Smooth muscle cell of the pulmonary artery (primary cell): ENCODE measurements around the gene ABCA2. TPM values are rescaled to one million over a fixed set of nuclear protein-coding genes. Genes with fewer than 3 reads are reported as not detected.

Experiments used
- total RNA-seq: library from RNA; depleted of rRNA; stranded (reverse); fragments of >200 nt; gene quantifications from 2 replicates; pipeline ENCODE4 v1.2.3, GENCODE V29; 2014

The ABCA2 gene
- 81.1 and 129 TPM in 2 replicates for total RNA-seq

DNA sequence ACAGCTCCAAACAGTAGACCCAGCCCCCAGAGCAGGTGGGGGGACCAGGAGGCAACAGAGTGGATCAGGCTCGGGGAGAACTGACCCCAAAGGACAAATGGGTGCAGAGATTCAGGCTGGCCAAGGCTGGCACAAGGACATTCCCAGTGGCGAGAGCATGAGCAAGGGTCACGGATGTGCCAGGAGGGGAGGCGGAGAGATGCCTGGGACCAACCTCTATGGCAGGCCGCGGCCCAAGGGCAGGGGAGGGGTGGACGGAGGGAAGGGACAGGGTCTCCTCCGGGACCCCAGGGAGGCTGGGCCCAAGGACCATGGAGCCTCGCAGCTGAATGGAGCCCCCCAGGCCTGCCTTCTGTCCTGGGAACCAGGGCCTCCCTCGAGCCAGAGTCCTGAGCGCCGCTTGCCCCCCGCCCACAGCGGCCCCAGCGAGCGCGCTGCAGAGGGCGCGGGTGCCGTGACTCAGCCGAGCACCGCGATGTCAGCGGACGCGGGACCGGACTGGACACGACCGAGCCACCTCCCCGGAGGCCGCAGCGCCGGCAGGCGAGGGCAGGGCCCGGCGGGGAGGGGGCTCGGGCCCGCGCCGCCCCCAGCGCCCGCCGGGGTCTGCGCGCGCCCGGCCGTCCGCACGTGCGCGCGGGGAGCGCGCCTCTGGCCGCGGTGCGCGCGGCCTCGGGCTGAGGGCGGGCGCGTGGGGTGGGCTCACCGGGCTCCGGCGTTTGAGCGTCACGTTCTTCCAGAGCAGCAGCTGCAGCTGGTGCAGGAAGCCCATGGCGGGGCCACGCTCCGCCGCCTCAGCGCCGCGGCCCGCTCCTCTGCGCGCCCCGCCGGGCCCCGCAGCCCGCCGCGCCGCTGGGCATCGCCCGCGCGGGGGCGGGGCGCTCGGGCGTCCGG lies at the start of gene ABCA2:
ABCA2 (minus strand) TSS at position 869 of the 894 bp plus-strand sequence; CDS start at position 772, 97 bp downstream.

DNA sequence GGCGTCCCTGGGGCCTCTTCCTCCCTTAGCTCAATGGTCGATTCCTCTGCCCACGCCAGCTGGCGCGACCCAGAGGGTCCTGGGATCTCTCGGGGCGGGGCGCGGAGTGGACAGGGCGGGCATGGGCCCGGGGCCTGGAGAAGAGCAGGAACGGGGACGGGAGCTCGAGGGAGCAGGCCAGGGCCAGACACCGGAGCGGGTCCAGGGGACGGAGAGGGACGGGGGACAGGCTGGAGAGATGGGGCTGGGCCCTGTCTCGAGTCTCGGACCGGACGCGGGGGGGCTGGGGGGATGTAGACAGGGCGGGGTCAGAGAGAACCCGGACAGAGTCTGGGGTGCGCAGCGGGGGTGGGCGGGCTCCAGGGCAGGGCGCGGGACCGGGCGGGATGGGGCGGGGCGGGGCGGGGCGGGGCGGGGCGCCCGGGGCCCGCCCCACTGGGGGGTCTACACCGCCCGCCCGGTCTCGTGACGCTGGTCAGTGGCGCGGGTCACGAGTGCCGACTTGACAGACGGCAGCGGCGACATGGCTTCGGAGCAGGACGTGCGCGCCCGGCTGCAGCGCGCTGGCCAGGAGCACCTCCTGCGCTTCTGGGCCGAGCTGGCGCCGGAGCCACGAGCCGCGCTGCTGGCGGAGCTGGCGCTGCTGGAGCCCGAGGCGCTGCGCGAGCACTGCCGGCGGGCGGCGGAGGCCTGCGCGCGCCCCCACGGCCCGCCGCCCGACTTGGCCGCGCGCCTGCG lies 49.1 kb upstream of the ABCA2 start, which contains the start of gene UAP1L1:
UAP1L1 (plus strand) TSS at position 508 of the 738 bp plus-strand sequence; CDS start at position 524, 16 bp downstream.

DNA sequence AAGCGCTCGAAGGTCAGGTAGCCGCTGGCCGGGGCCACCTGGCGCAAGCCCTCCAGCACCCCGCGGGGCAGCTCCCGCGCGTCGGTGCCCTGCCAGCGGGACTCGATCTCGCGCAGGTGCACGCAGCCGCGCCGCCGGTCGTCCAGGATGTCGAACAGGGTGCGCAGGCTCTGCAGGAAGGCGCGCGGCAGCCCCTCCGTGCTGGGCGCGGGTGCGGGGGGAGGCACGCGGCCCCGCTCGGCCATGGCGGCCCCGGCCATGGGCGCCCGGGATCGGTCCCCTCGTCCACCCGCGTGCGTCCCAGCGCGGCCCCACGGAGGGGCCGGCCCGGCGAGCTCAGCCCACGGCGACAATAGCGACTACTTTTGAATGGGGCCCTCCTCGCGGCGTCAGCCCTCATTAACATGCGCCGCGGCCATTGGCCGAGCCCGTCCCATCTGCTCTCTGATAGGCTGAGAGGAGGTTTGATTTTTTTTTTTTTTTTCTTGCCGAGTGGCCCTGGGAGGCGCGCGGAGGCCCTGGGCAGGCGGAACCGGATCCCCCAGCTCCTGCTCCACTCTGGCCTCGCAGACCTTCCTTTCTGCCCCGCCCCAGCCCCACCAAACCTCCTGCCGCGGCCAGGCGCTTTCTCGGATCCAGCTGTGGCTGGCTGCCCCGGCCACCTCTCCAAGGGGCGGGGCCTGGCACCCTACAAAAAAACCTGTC lies 42.3 kb upstream of the ABCA2 start, which contains the start of gene SAPCD2:
SAPCD2 (minus strand) TSS at position 357 of the 705 bp plus-strand sequence; CDS start at position 260, 97 bp downstream.

DNA sequence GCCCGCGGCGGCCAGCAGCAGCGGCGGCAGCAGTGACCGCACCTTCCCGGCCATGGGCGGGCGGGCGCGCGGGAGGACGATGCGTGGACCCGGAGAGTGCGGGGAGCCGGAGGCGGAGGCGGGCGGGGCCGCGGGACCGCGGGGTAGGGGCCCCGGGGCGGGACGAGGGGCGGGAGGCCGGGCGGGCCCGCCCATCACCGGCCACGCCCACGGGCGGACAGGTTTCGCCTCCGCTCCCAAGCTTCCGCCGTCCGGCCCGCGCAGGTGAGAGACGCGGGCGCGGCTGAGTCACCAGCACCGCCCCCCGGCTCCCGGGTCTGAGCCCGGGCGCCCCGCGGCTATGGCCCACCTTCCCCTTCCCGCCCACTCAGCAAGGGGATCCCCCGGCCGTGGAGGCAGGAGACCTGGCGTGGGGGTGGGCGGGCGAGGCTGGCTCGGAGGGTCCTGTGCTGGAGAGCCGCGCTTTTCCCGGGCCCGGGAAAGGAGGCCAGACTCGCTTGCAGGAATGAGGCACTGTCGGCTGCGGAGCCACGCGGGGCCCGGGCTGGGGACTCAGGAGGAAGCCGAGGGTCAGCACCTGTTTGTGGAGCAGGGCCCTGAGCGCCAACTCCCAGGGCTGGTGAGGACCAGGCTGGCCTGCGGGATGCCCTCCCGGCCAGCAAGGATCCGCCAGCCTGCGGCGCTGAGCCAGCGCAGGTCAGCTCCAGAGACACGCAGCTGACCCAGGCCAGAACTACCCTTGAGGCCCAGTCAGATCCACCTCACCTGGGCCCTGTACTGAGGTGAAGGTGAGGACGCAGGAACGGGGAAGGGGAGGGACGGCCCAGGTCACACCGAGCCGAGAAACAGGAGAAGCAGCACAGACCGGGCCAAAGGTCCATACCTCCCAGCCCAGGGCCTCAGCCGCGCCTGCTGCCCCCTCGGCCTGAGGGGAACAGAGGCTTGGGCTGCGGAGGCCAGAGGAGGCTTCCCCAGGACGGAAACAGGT lies 26.2 kb upstream of the ABCA2 start, which contains the start of gene ENTPD2:
ENTPD2 (minus strand) TSS at position 118 of the 988 bp plus-strand sequence; CDS start at position 54, 64 bp downstream.

GRCh38 chr9:137046088-137046787 lies 18.2 kb upstream of the ABCA2 start, which contains the start of gene NPDC1:
Gene NPDC1, minus strand, starts transcription at chr9:137046177. Its CDS starts 188 bp downstream, at chr9:137045989.

DNA sequence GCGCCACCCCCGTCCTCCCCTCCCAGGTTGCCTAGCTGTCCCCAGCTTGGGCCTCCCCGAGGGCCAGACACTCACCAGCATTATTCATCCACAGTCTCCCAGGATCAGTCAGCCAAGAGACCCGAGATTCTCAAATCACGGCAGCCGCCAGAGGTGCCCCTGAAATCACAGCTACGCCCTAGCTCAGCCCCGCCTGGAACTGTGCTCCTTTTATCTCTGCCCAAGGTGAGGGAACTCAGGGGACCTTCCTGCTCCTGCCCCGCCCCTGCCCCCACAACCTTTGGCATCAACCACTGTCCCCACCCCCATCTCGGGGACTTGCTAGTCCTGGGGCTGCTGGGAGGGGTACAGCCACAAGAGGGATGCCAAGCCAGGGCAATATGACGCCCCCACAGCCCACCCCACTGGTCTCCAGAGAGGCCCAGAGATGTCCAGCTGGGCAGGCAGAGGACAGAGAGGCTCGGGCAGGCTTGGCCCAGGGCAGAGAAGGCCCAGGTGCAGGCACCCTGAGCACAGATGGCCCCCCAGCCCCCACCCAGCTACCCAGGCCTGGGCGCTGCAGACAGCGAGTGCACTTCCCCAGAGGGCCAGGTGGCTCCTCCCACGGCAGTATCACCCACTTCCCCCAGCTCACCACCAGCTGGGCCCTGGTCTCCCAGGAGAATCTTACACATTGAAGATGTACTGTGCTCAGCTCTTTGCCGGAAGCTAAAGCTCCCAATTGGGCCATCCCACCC lies 4.0 kb upstream of the ABCA2 start, which contains the start of gene FUT7:
FUT7 (minus strand) TSS at position 185 of the 737 bp plus-strand sequence; CDS start at position 88, 97 bp downstream.

DNA sequence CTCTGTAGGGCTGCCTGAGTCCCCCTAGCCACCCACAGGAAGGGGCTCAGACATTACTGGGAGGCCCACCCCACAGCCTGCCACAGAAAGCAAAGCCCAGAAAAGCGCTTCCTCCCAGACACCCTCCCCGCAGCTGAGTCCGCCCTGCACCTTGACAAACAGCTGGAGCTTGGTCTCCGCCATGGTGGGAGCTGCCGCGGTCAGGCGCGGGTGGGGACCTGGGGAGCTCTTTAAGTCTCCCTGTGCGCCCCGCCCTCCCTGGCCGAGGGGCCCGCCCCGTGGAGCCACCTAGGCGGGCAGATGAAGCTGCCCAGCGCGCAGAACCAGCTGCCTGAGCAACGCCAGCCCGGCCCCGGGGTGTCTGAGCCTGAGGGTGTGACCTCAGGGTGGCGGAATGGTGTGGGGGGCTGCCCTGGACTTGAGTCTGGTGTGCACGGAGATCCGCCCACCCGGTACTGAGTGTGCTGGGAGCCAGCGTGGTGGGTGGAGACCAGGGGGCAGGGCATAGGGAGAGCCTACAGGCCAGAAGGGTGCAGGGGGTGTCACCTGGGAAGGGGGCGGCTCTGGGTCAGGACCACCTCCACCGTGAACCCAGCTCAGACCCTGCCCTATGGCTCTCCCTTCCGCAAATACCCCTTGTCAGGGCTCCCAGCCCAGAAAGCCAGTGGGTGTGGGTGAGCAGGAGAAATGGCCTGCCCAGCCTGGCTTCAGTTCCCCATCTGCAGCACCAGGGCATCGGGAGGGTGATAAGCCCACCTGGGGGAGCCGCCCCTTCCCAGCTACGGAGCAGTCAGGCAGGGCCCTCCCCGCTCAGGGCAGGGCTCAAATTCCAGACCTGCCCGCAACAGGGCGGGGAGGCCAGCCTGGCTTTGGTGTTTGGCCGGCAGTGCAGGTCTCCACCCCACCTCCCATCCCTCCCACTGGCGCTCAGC lies 31.4 kb downstream of the ABCA2 start, which contains the start of gene CLIC3:
CLIC3 (minus strand) TSS at position 208 of the 932 bp plus-strand sequence; CDS start at position 183, 25 bp downstream.

GRCh38 chr9:136991993-136992818 lies 35.8 kb downstream of the ABCA2 start, which contains the start of gene PAXX:
Gene PAXX, plus strand, starts transcription at chr9:136992422. Its CDS starts 22 bp downstream, at chr9:136992444.

GRCh38 chr9:136982232-136983051 lies 45.6 kb downstream of the ABCA2 start, which contains the start of gene LCNL1:
Gene LCNL1, plus strand, starts transcription at chr9:136982993. Its CDS starts 594 bp downstream, at chr9:136983587.

GRCh38 chr9:136977223-136977622 lies 50.8 kb downstream of the ABCA2 start, which contains the start of gene PTGDS:
Gene PTGDS, plus strand, starts transcription at chr9:136977504. Its CDS starts 75 bp downstream, at chr9:136977579.

Other genes with a start within 250 kb of the ABCA2 start
- gene TMEM141, start 236.9 kb downstream of the ABCA2 start, total RNA-seq = 38.7 and 42.2 TPM in 2 replicates
- gene CCDC183, start 231.9 kb downstream of the ABCA2 start, total RNA-seq = 0.52 and 0.89 TPM in 2 replicates
- gene RABL6, start 220.3 kb downstream of the ABCA2 start, total RNA-seq = 49.9 and 65.1 TPM in 2 replicates
- gene AJM1, start 185.8 kb downstream of the ABCA2 start, total RNA-seq = 3.6 and 4.0 TPM in 2 replicates
- gene PHPT1, start 178.8 kb downstream of the ABCA2 start, total RNA-seq = 138 and 150 TPM in 2 replicates
- gene MAMDC4, start 175.9 kb downstream of the ABCA2 start, total RNA-seq = 4.6 and 6.5 TPM in 2 replicates
- gene EDF1, start 161.9 kb downstream of the ABCA2 start, total RNA-seq = 170 and 198 TPM in 2 replicates
- 14.4 and 18.5 TPM in 2 replicates for gene TRAF2, start 141.7 kb downstream of the ABCA2 start, total RNA-seq
- 164 and 216 TPM in 2 replicates for gene FBXW5, start 83.5 kb downstream of the ABCA2 start, total RNA-seq
- 0.72 and 0.79 TPM in 2 replicates for gene C8G, start 83.0 kb downstream of the ABCA2 start, total RNA-seq
- 0.20 TPM in 1 of 2 replicates, not detected in the other for gene LCN12, start 76.0 kb downstream of the ABCA2 start, total RNA-seq
- gene PTGDS, start 50.7 kb downstream of the ABCA2 start, total RNA-seq = 11.1 and 66.1 TPM in 2 replicates
- gene LCNL1, start 45.2 kb downstream of the ABCA2 start, total RNA-seq = 0.50 and 1.1 TPM in 2 replicates
- gene PAXX, start 35.8 kb downstream of the ABCA2 start, total RNA-seq = 8.0 and 11.2 TPM in 2 replicates
- gene CLIC3, start 31.7 kb downstream of the ABCA2 start, total RNA-seq = 2.0 and 2.9 TPM in 2 replicates
- gene FUT7, start 3.9 kb upstream of the ABCA2 start, total RNA-seq = not detected in 2 replicates
- 21.6 and 66.1 TPM in 2 replicates for gene NPDC1, start 17.9 kb upstream of the ABCA2 start, total RNA-seq
- gene ENTPD2, start 25.8 kb upstream of the ABCA2 start, total RNA-seq = not detected in 2 replicates
- 2.7 and 3.7 TPM in 2 replicates for gene SAPCD2, start 42.3 kb upstream of the ABCA2 start, total RNA-seq
- gene UAP1L1, start 49.3 kb upstream of the ABCA2 start, total RNA-seq = 20.3 and 38.3 TPM in 2 replicates
- 153 and 203 TPM in 2 replicates for gene MAN1B1, start 58.7 kb upstream of the ABCA2 start, total RNA-seq
- 82.9 and 145 TPM in 2 replicates for gene DPP7, start 86.5 kb upstream of the ABCA2 start, total RNA-seq
- 0.10 TPM in 1 of 2 replicates, not detected in the other for gene GRIN1, start 110.9 kb upstream of the ABCA2 start, total RNA-seq
- gene LRRC26, start 141.8 kb upstream of the ABCA2 start, total RNA-seq = not detected in 2 replicates
- gene TMEM210, start 143.8 kb upstream of the ABCA2 start, total RNA-seq = not detected in 2 replicates
- 24.6 and 33.7 TPM in 2 replicates for gene ANAPC2, start 160.3 kb upstream of the ABCA2 start, total RNA-seq
- gene SSNA1, start 160.4 kb upstream of the ABCA2 start, total RNA-seq = 42.6 and 53.3 TPM in 2 replicates
- 6.1 and 9.5 TPM in 2 replicates for gene TPRN, start 172.5 kb upstream of the ABCA2 start, total RNA-seq
- 36.8 and 39.2 TPM in 2 replicates for gene TMEM203, start 177.4 kb upstream of the ABCA2 start, total RNA-seq
- 4.5 and 6.3 TPM in 2 replicates for gene NDOR1, start 177.5 kb upstream of the ABCA2 start, total RNA-seq
- 1.2 and 2.8 TPM in 2 replicates for gene RNF208, start 194.0 kb upstream of the ABCA2 start, total RNA-seq
- 0.33 and 0.66 TPM in 2 replicates for gene CYSRT1, start 196.9 kb upstream of the ABCA2 start, total RNA-seq
- 0.07 TPM in 1 of 2 replicates, not detected in the other for gene RNF224, start 199.3 kb upstream of the ABCA2 start, total RNA-seq
- gene SLC34A3, start 202.7 kb upstream of the ABCA2 start, total RNA-seq = not detected in 2 replicates
- 145 and 163 TPM in 2 replicates for gene TUBB4B, start 213.1 kb upstream of the ABCA2 start, total RNA-seq
- not detected in 2 replicates for gene STPG3, start 223.0 kb upstream of the ABCA2 start, total RNA-seq
- gene NELFB, start 227.1 kb upstream of the ABCA2 start, total RNA-seq = 59.5 and 64.4 TPM in 2 replicates
- 19.7 and 47.4 TPM in 2 replicates for gene TOR4A, start 249.5 kb upstream of the ABCA2 start, total RNA-seq